Liver (tissue), 3 donors: ENCODE results near the gene SH3RF3.

Experiments used
- ATF3 ChIP-seq: IDR thresholded peaks from 2 replicates; pipeline ENCODE4 v1.6.1; 2016; ENCODE audit warnings: antibody characterized with exemption
- CTCF ChIP-seq: fragments of 150-350 bp; IDR thresholded peaks from 2 replicates; pipeline ENCODE4 v1.5.1; 2017; ENCODE audit warnings: improper control_type of control experiment, low read depth, low read length; ENCODE audit not compliant: missing input control
- GABPA ChIP-seq, 2 donors: IDR thresholded peaks in 1 of 2; conservative IDR thresholded peaks in 1 of 2; 2 replicates each; pipeline ENCODE4 v1.6.1; 2016; ENCODE audit warnings: antibody characterized with exemption in 2 of 2, mild to moderate bottlenecking in 1 of 2, moderate library complexity in 1 of 2
- RXRA ChIP-seq, 2 donors: IDR thresholded peaks; 2 replicates each; pipeline ENCODE4 v1.6.1; 2017 to 2018; ENCODE audit warnings: antibody characterized with exemption in 2 of 2, mild to moderate bottlenecking in 1 of 2
- YY1 ChIP-seq: IDR thresholded peaks from 2 replicates; pipeline ENCODE4 v1.6.1; 2016; ENCODE audit warnings: antibody characterized with exemption, mild to moderate bottlenecking
- donor health status: healthy.
- donor health status: healthy.

GRCh38 chr2:109337221-109337620, 208.2 kb downstream of the SH3RF3 start:
- TF ChIP-seq CTCF (no peak), GABPA (IDR thresholded peaks at IDR 0.05 in 1 of 2, conservative IDR thresholded peaks at IDR 0.05 in 1 of 2) (no peak), RXRA (IDR thresholded peaks at IDR 0.05) (no peak), YY1 (no peak), ATF3 (no peak)
